Neutrophil (primary cell): ENCODE results near the gene DAAM2.

Experiments used
- H3K27ac ChIP-seq: fragments of 200-600 bp; sonication (generic); 2 replicates; pipeline ENCODE4 v1.5.1; 2016; ENCODE audit warnings: mild to moderate bottlenecking, moderate library complexity
- H3K27me3 ChIP-seq: fragments of 200-600 bp; sonication (generic); 2 replicates; pipeline ENCODE4 v1.6.0; 2016; ENCODE audit warnings: mild to moderate bottlenecking
- H3K36me3 ChIP-seq: fragments of 200-600 bp; sonication (generic); 2 replicates; pipeline ENCODE4 v1.5.1; 2017
- H3K4me1 ChIP-seq, 2 experiments: fragments of 200-600 bp in 1 of 2; sonication (generic) in 1 of 2; 1 replicate in 1 of 2; 2 replicates in 1 of 2; pipeline versions ENCODE4 v1.5.1 to v1.6.1; 2013 to 2016; ENCODE audit warnings: low read depth in 1 of 2, low read length in 1 of 2, mild to moderate bottlenecking in 1 of 2, moderate library complexity in 1 of 2; ENCODE audit not compliant: control insufficient read depth in 1 of 2, insufficient read depth in 1 of 2
- H3K4me3 ChIP-seq, 2 experiments: fragments of 200-600 bp in 1 of 2; sonication (generic) in 1 of 2; 1 replicate in 1 of 2; 2 replicates in 1 of 2; pipeline ENCODE4 v1.5.1; 2013 to 2016; ENCODE audit warnings: low read depth in 1 of 2, low read length in 1 of 2, mild to moderate bottlenecking in 1 of 2, moderate library complexity in 1 of 2
- H3K9me3 ChIP-seq: fragments of 200-600 bp; sonication (generic); 2 replicates; pipeline ENCODE4 v1.5.1; 2016
- CTCF ChIP-seq: fragments of 200-600 bp; sonication (generic); IDR thresholded peaks from 2 replicates; pipeline ENCODE4 v1.5.1; 2016; ENCODE audit warnings: antibody characterized with exemption

DAAM2 gene

GRCh38 chr6:39840781-39841180 lies 48.6 kb downstream of the DAAM2 start:
- Histone ChIP-seq H3K27me3 (no peaks in the 10 kb centered on the region), H3K36me3 (no peaks in the 10 kb centered on the region), H3K27ac (no peak overlapping the region), H3K4me1 (peaks cover 7 to 14% of the 10 kb centered on the region in 2 experiments), H3K4me3 (no peak overlapping the region), H3K9me3 (no peaks in the 10 kb centered on the region)
- no peak for TF ChIP-seq CTCF

- H3K27me3 ChIP-seq = no peaks in the 10 kb centered on the region
- no peaks in the 10 kb centered on the region for H3K36me3 ChIP-seq
- no peaks in the 10 kb centered on the region for H3K9me3 ChIP-seq
- H3K27ac ChIP-seq = no peak overlapping the region
- no peak for TF ChIP-seq CTCF
- H3K4me3 ChIP-seq = no peak overlapping the region
- peaks cover 7 to 14% of the 10 kb centered on the region in 2 experiments for H3K4me1 ChIP-seq
These were observed 49.1 kb downstream of the DAAM2 start for GRCh38 chr6:39841291-39841690.

GRCh38 chr6:39841923-39842322 lies 49.7 kb downstream of the DAAM2 start:
- no peak overlapping the region for H3K4me3 ChIP-seq
- no peaks in the 10 kb centered on the region for H3K9me3 ChIP-seq
- H3K4me1 ChIP-seq = peaks cover 7 to 14% of the 10 kb centered on the region in 2 experiments
- no peaks in the 10 kb centered on the region for H3K36me3 ChIP-seq
- TF ChIP-seq CTCF = no peak
- no peaks in the 10 kb centered on the region for H3K27me3 ChIP-seq
- no peak overlapping the region for H3K27ac ChIP-seq

- H3K4me3 ChIP-seq = no peak overlapping the region
- no peak for TF ChIP-seq CTCF
- H3K4me1 ChIP-seq = peaks cover 7 to 14% of the 10 kb centered on the region in 2 experiments
- H3K27ac ChIP-seq = no peak overlapping the region
- no peaks in the 10 kb centered on the region for H3K9me3 ChIP-seq
- no peaks in the 10 kb centered on the region for H3K36me3 ChIP-seq
- H3K27me3 ChIP-seq = no peaks in the 10 kb centered on the region
These were observed 51.3 kb downstream of the DAAM2 start for GRCh38 chr6:39843305-39844020.

GRCh38 chr6:39844866-39845265 lies 52.7 kb downstream of the DAAM2 start:
- no peak overlapping the region for H3K27ac ChIP-seq
- peaks cover 7 to 10% of the 10 kb centered on the region in 2 experiments for H3K4me1 ChIP-seq
- no peak for TF ChIP-seq CTCF
- H3K27me3 ChIP-seq = no peaks in the 10 kb centered on the region
- no peak overlapping the region for H3K4me3 ChIP-seq
- H3K36me3 ChIP-seq = no peaks in the 10 kb centered on the region
- no peaks in the 10 kb centered on the region for H3K9me3 ChIP-seq
